ENCODE data around the gene SCLY. TPM values are rescaled to one million over a fixed set of nuclear protein-coding genes. Genes with fewer than 3 reads are reported as not detected.

SCLY gene
- total and polyA plus RNA-seq, 2 of the 8 experiments (the other 6 are each of a cell fraction or from before 2014, with no cell fraction given): 79.0 to 79.5 TPM

DNA sequence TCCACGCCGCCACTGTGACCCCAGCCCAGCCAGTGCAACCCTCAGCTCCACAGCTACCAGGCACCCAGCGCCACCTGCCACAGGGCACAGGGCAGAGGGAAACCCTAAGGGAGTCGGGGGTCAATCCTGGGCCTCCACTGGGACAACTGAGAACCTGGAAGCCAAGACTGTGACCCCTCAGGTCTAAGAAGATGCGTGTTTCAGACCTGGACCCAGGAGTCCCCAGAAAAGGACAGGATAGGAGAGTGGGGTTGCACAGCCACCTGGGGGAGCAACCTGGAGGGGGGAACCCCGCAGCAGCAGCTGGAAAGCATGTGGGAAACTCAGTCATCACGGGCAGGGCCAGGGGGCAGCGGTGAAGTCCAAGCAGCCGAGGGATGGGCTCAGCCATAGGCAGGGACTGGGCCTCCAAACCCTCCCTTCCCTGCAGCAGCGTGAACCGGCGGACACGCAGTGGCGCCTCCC, 43.5 kb downstream of the SCLY start:
- DNase-seq (ENCODE audit: low read depth in 1 of 2, low spot score in 2 of 2): no peak
- Histone ChIP-seq H4K8ac (ENCODE audit: extremely low read depth, insufficient read depth, low read length) (0 out of 2 replicates have a peak overlapping the region, but pooled peaks have one; percentile 4), H3K4ac (replicated peaks; ENCODE audit: insufficient read length, low read depth, low read length) (no peak overlapping the region), H2BK15ac (ENCODE audit: low read length) (no peak overlapping the region), H3K27me3 (replicated peaks in 1 of 4; ENCODE audit: control insufficient read depth in 3 of 4, extremely low read depth in 1 of 4, insufficient read depth in 3 of 4, low read length in 3 of 4) (no peaks in the 10 kb centered on the region), H3K4me2 (ENCODE audit: insufficient read depth in 1 of 2, low read depth in 2 of 2, low read length in 2 of 2) (no peak overlapping the region), H3K56ac (replicated peaks; ENCODE audit: insufficient read length, low read depth, low read length) (no peak overlapping the region), H3K9me3 (ENCODE audit: insufficient read depth in 2 of 2, low read depth in 1 of 2, low read length in 1 of 2) (no peaks in the 10 kb centered on the region), H3K4me3 (ENCODE audit: extremely low read depth in 1 of 4, insufficient read depth in 2 of 4, low read depth in 3 of 4, low read length in 4 of 4) (no peak overlapping the region), H3K14ac (ENCODE audit: insufficient read length) (no peak overlapping the region), H3K27ac (ENCODE audit: low read depth, low read length) (no peak overlapping the region), H4K20me1 (replicated peaks in 1 of 2; ENCODE audit: control insufficient read depth in 1 of 2, insufficient read depth in 2 of 2, low read length in 2 of 2) (no peaks in the 10 kb centered on the region), H3K4me1 (replicated peaks in 1 of 4; ENCODE audit: control insufficient read depth in 3 of 4, insufficient read depth in 4 of 4, low read length in 3 of 4) (peaks cover 0 to 19% (median 9%) of the 10 kb centered on the region in 4 experiments; a peak in 6 of 7 replicates), H3K18ac (ENCODE audit: extremely low read depth, low read length) (no peak overlapping the region), H3K23me2 (ENCODE audit: low read depth, low read length) (no peaks in the 10 kb centered on the region; the same call in 1 of the 2 replicates), H3K79me1 (ENCODE audit: low read depth, low read length) (no peaks in the 10 kb centered on the region), H3K36me3 (ENCODE audit: control insufficient read depth in 2 of 4, insufficient read depth in 4 of 4, low read length in 3 of 4) (no peaks in the 10 kb centered on the region), H2BK5ac (ENCODE audit: low read depth, low read length) (no peak overlapping the region), H2BK120ac (replicated peaks; ENCODE audit: low read depth, low read length) (no peak overlapping the region), H3K9ac (replicated peaks in 1 of 4; ENCODE audit: extremely low read depth in 1 of 4, low read depth in 3 of 4, low read length in 3 of 4) (no peak overlapping the region), H2AFZ (ENCODE audit: low read length) (no peak overlapping the region), H4K5ac (ENCODE audit: insufficient read length, low read depth, low read length) (no peak overlapping the region), H4K91ac (replicated peaks; ENCODE audit: insufficient read length, low read length) (no peak overlapping the region), H2BK12ac (ENCODE audit: low read depth, low read length) (no peak overlapping the region), H3K23ac (ENCODE audit: insufficient read length) (no peak overlapping the region), H2AK5ac (ENCODE audit: low read depth, low read length) (no peak overlapping the region), H3K79me2 (ENCODE audit: control insufficient read depth in 1 of 2, insufficient read depth in 2 of 2, low read length in 2 of 2) (no peaks in the 10 kb centered on the region), H2BK20ac (ENCODE audit: low read length) (no peak overlapping the region)
- 86% methylated on average over 14 of the region's 14 CpGs; no CpG with 5 or more reads in 1 of the 2 experiments for WGBS, 2 experiments (ENCODE audit: extremely low coverage in 1 of 2, insufficient coverage in 1 of 2, insufficient read length in 1 of 2, insufficient replicate concordance in 2 of 2, low coverage in 1 of 2, low lambda C conversion rate in 2 of 2, missing lambda C conversion rate in 1 of 2)
- ChIA-PET POLR2A (ENCODE audit: partially characterized antibody) (no interaction called here), CTCF (ENCODE audit: partially characterized antibody) (no interaction called here)
- no peak for FAIRE-seq
- TF ChIP-seq NANOG (IDR thresholded peaks at IDR 0.05; ENCODE audit: insufficient read depth, low read depth, low read length, poor library complexity, severe bottlenecking): no peak
- no peak for TF ChIP-seq SUZ12 (IDR thresholded peaks at IDR 0.05; ENCODE audit: low read length)
- TF ChIP-seq, protein P1, sequence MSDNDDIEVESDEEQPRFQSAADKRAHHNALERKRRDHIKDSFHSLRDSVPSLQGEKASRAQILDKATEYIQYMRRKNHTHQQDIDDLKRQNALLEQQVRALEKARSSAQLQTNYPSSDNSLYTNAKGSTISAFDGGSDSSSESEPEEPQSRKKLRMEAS (IDR thresholded peaks at IDR 0.05): no peak
- no peak for TF ChIP-seq TAF1 (IDR thresholded peaks at IDR 0.05; ENCODE audit: low read depth, low read length)
- TF ChIP-seq PHF8 (conservative IDR thresholded peaks at IDR 0.05; ENCODE audit: low read depth, low read length): no peak
- no peak for TF ChIP-seq BCL11A (IDR thresholded peaks at IDR 0.05; ENCODE audit: low read depth in 2 of 2, low read length in 2 of 2)
- no peak for TF ChIP-seq RNF2 (IDR thresholded peaks at IDR 0.05; ENCODE audit: borderline replicate concordance, low read depth, low read length, missing control alignments, poor library complexity, severe bottlenecking)
- TF ChIP-seq HDAC2 (IDR thresholded peaks at IDR 0.05; ENCODE audit: borderline replicate concordance in 1 of 2, low read depth in 2 of 2, low read length in 2 of 2): no peak
- TF ChIP-seq SAP30 (IDR thresholded peaks at IDR 0.05; ENCODE audit: insufficient read depth, insufficient replicate concordance, low read length): no peak
- TF ChIP-seq, protein P2, sequence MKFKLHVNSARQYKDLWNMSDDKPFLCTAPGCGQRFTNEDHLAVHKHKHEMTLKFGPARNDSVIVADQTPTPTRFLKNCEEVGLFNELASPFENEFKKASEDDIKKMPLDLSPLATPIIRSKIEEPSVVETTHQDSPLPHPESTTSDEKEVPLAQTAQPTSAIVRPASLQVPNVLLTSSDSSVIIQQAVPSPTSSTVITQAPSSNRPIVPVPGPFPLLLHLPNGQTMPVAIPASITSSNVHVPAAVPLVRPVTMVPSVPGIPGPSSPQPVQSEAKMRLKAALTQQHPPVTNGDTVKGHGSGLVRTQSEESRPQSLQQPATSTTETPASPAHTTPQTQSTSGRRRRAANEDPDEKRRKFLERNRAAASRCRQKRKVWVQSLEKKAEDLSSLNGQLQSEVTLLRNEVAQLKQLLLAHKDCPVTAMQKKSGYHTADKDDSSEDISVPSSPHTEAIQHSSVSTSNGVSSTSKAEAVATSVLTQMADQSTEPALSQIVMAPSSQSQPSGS (IDR thresholded peaks at IDR 0.05; ENCODE audit: low read length): no peak
